ENCODE data around the gene IFI27L1.

IFI27L1 gene

GRCh38 chr14:94126800-94127199 is 45.7 kb downstream of the IFI27L1 start:
- DNase-seq = no peak
- intact Hi-C loops (cut with DNase I) = loop anchor here (5.0 kb wide), 1 partner anchor 44 kb away; the partner anchor contains the start of genes DDX24 and IFI27L1

GRCh38 chr14:94127330-94127729 is 46.2 kb downstream of the IFI27L1 start:
- intact Hi-C loops (cut with DNase I) = loop anchor here (5.0 kb wide), 1 partner anchor 45 kb away; the partner anchor contains the start of genes DDX24 and IFI27L1
- DNase-seq = no peak

GRCh38 chr14:94128216-94128839 is 47.2 kb downstream of the IFI27L1 start:
- intact Hi-C loops (cut with DNase I) = loop anchor here (5.0 kb wide), 1 partner anchor 46 kb away; the partner anchor contains the start of genes DDX24 and IFI27L1
- DNase-seq = no peak

GRCh38 chr14:94129111-94129757 is 48.1 kb downstream of the IFI27L1 start, which contains the start of gene IFI27L2:
TSS of gene IFI27L2 (minus strand) at chr14:94129604. CDS start at chr14:94129564, 40 bp downstream.
- peak; percentile 57 to 94 (median 72) for DNase-seq
- intact Hi-C loops (cut with DNase I) = loop anchor here (5.0 kb wide), 1 partner anchor 47 kb away; the partner anchor contains the start of genes DDX24 and IFI27L1

- no peak for DNase-seq
- intact Hi-C loops (cut with DNase I) = loop anchor here (2.0 to 5.0 kb wide), 2 partner anchors 48 to 357 kb away; partner anchors contain the start of genes DDX24 and IFI27L1
Measured at GRCh38 chr14:94129758-94130414, 48.8 kb downstream of the IFI27L1 start.

GRCh38 chr14:94132285-94132887 is 51.3 kb downstream of the IFI27L1 start:
- peak in 4 of 10 donors; percentile 32 to 62 (median 54) for DNase-seq
- intact Hi-C loops (cut with DNase I) = loop anchor here (2.0 kb wide), 1 partner anchor 42 kb away; the partner anchor contains the start of gene PPP4R4

GRCh38 chr14:94135476-94135875 is 54.4 kb downstream of the IFI27L1 start:
- no peak for DNase-seq
- intact Hi-C loops (cut with DNase I) = loop anchor here (5.0 kb wide), 1 partner anchor 198 kb away; no protein-coding TSS in a partner anchor

- peak; percentile 79 to 97 (median 94) for DNase-seq
- intact Hi-C loops (cut with DNase I) = loop anchor here (1.0 to 5.0 kb wide), 5 partner anchors 44 to 199 kb away; partner anchors contain the start of genes DDX24 and IFI27L1
Measured at GRCh38 chr14:94136575-94137331, 55.6 kb downstream of the IFI27L1 start.

GRCh38 chr14:94138251-94138650 is 57.1 kb downstream of the IFI27L1 start:
- DNase-seq = no peak
- intact Hi-C loops (cut with DNase I) = loop anchor here (5.0 kb wide), 1 partner anchor 201 kb away; no protein-coding TSS in a partner anchor

- no peak for DNase-seq
- intact Hi-C loops (cut with DNase I) = loop anchor here (5.0 kb wide), 1 partner anchor 202 kb away; no protein-coding TSS in a partner anchor
Measured at GRCh38 chr14:94139006-94139405, 57.9 kb downstream of the IFI27L1 start.

- intact Hi-C loops (cut with DNase I) = loop anchor here (5.0 kb wide), 1 partner anchor 202 kb away; no protein-coding TSS in a partner anchor
- DNase-seq = no peak
Measured at GRCh38 chr14:94139421-94139820, 58.3 kb downstream of the IFI27L1 start.

GRCh38 chr14:94142247-94142646 is 61.1 kb downstream of the IFI27L1 start:
- no peak for DNase-seq
- intact Hi-C loops (cut with DNase I) = no loop called here

GRCh38 chr14:94142836-94143235 is 61.7 kb downstream of the IFI27L1 start:
- DNase-seq = no peak

GRCh38 chr14:94143239-94143638 is 62.1 kb downstream of the IFI27L1 start:
- intact Hi-C loops (cut with DNase I) = no loop called here
- DNase-seq = no peak

More at GRCh38 chr14:94142836-94143235, 61.7 kb downstream of the IFI27L1 start:
- intact Hi-C loops (cut with DNase I) = no loop called here

- no peak for DNase-seq
- intact Hi-C loops (cut with DNase I) = no loop called here
Measured at GRCh38 chr14:94143711-94144110, 62.6 kb downstream of the IFI27L1 start.

GRCh38 chr14:94144765-94145164 is 63.7 kb downstream of the IFI27L1 start:
- no peak for DNase-seq
- intact Hi-C loops (cut with DNase I) = no loop called here

GRCh38 chr14:94145902-94146527 is 64.9 kb downstream of the IFI27L1 start:
- intact Hi-C loops (cut with DNase I) = no loop called here

More at GRCh38 chr14:94145902-94146527, 64.9 kb downstream of the IFI27L1 start:
- no peak for DNase-seq

Data from posterior cingulate gyrus (tissue), 11 donors.